ENCODE data around the gene MARCHF9. TPM values are rescaled to one million over a fixed set of nuclear protein-coding genes. Genes with fewer than 3 reads are reported as not detected.

MARCHF9 gene
- total RNA-seq, 1 experiment from 2014 or later, result 21.8 TPM

DNA sequence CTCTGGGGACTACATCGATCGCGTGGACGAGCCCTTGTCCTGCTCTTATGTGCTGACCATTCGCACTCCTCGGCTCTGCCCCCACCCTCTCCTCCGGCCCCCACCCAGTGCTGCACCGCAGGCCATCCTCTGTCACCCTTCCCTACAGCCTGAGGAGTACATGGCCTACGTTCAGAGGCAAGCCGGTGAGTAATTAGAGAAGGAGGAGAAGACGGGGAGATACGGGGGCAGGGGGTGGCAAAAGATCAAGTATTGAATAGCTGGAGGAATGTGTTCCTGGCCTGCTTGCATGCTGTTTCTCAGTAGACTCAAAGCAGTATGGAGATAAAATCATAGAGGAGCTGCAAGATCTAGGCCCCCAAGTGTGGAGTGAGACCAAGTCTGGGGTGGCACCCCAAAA, 39.1 kb upstream of the MARCHF9 start:
- RAD21 ChIA-PET (ENCODE audit: low non-redundant PET in 1 of 2, low total read pairs in 2 of 2, uncharacterized antibody in 2 of 2, unreplicated experiment in 2 of 2), result no interaction called here
- no peak overlapping the region for H3K9ac ChIP-seq (ENCODE audit: low read length)
- no peaks in the 10 kb centered on the region for H3K27me3 ChIP-seq (ENCODE audit: insufficient read depth, low read length)
- H3K4me3 ChIP-seq (replicated peaks in 1 of 2; ENCODE audit: low read depth in 1 of 2, low read length in 2 of 2), result no peak overlapping the region
- H3K27ac ChIP-seq (ENCODE audit: low read depth, low read length), result no peak overlapping the region
- no peaks in the 10 kb centered on the region for H3K79me2 ChIP-seq (ENCODE audit: insufficient read depth, low read length)
- H3K4me1 ChIP-seq (ENCODE audit: control insufficient read depth in 1 of 2, insufficient read depth in 2 of 2, low read length in 2 of 2), result no peaks in the 10 kb centered on the region
- POLR2A ChIA-PET, result no interaction called here
- BruUV-seq (replicated peaks), result no TSS peak
- CTCF ChIA-PET, result interaction anchor here (0.9 kb wide), 1 partner anchor 11 kb away, joined by 3 read pairs; no protein-coding TSS in a partner anchor
- H3K9me3 ChIP-seq (ENCODE audit: control insufficient read depth in 1 of 2, insufficient read depth in 1 of 2, low read depth in 1 of 2, low read length in 2 of 2), result no peaks in the 10 kb centered on the region
- no peaks in the 10 kb centered on the region for H3K9me2 ChIP-seq (ENCODE audit: insufficient read depth)
- ATAC-seq, result no peak
- no peak overlapping the region for H2AFZ ChIP-seq (ENCODE audit: low read depth, low read length, poor library complexity, severe bottlenecking)
- no peak for DNase-seq (ENCODE audit: low read depth, low spot score)
- H3K36me3 ChIP-seq (ENCODE audit: control insufficient read depth in 1 of 2, insufficient read depth in 2 of 2, low read length in 2 of 2), result peaks cover 3 to 13% of the 10 kb centered on the region in 2 experiments; a peak in 3 of 4 replicates
- H3K4me2 ChIP-seq (ENCODE audit: low read length), result no peak overlapping the region
- no peaks in the 10 kb centered on the region for H4K20me1 ChIP-seq (ENCODE audit: insufficient read depth)
- TF ChIP-seq, protein P1, sequence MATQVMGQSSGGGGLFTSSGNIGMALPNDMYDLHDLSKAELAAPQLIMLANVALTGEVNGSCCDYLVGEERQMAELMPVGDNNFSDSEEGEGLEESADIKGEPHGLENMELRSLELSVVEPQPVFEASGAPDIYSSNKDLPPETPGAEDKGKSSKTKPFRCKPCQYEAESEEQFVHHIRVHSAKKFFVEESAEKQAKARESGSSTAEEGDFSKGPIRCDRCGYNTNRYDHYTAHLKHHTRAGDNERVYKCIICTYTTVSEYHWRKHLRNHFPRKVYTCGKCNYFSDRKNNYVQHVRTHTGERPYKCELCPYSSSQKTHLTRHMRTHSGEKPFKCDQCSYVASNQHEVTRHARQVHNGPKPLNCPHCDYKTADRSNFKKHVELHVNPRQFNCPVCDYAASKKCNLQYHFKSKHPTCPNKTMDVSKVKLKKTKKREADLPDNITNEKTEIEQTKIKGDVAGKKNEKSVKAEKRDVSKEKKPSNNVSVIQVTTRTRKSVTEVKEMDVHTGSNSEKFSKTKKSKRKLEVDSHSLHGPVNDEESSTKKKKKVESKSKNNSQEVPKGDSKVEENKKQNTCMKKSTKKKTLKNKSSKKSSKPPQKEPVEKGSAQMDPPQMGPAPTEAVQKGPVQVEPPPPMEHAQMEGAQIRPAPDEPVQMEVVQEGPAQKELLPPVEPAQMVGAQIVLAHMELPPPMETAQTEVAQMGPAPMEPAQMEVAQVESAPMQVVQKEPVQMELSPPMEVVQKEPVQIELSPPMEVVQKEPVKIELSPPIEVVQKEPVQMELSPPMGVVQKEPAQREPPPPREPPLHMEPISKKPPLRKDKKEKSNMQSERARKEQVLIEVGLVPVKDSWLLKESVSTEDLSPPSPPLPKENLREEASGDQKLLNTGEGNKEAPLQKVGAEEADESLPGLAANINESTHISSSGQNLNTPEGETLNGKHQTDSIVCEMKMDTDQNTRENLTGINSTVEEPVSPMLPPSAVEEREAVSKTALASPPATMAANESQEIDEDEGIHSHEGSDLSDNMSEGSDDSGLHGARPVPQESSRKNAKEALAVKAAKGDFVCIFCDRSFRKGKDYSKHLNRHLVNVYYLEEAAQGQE (IDR thresholded peaks at IDR 0.05; ENCODE audit: low read depth), result no peak
- TF ChIP-seq, protein P2, sequence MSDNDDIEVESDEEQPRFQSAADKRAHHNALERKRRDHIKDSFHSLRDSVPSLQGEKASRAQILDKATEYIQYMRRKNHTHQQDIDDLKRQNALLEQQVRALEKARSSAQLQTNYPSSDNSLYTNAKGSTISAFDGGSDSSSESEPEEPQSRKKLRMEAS (IDR thresholded peaks at IDR 0.05), result no peak
- TF ChIP-seq ELF1 (IDR thresholded peaks at IDR 0.05; ENCODE audit: borderline replicate concordance, low read depth), result no peak
- no peak for TF ChIP-seq SRF (IDR thresholded peaks at IDR 0.05; ENCODE audit: low read depth)
- no peak for TF ChIP-seq JUND (IDR thresholded peaks at IDR 0.05)
- no peak for TF ChIP-seq EZH2 (IDR thresholded peaks at IDR 0.05)
- no peak for TF ChIP-seq SP1 (IDR thresholded peaks at IDR 0.05; ENCODE audit: low read depth)
- TF ChIP-seq EZH2phosphoT487 (IDR thresholded peaks at IDR 0.05; ENCODE audit: borderline replicate concordance), result no peak
- TF ChIP-seq CBX3 (IDR thresholded peaks at IDR 0.05; ENCODE audit: low read depth), result no peak
- TF ChIP-seq RAD21 (IDR thresholded peaks at IDR 0.05; ENCODE audit: low read depth), result no peak
- no peak for TF ChIP-seq POLR2A (IDR thresholded peaks at IDR 0.05; ENCODE audit: borderline replicate concordance, extremely low read depth, insufficient read depth, insufficient read length)
- intact Hi-C loops (cut with micrococcal nuclease), result no loop called here

Data from HCT116 (cell line).